ENCODE data around the gene VPS16. TPM values are rescaled to one million over a fixed set of nuclear protein-coding genes. Genes with fewer than 3 reads are reported as not detected.

VPS16 gene
- total RNA-seq, 2 experiments from 2014 or later = 32.6 to 39.0 TPM

DNA sequence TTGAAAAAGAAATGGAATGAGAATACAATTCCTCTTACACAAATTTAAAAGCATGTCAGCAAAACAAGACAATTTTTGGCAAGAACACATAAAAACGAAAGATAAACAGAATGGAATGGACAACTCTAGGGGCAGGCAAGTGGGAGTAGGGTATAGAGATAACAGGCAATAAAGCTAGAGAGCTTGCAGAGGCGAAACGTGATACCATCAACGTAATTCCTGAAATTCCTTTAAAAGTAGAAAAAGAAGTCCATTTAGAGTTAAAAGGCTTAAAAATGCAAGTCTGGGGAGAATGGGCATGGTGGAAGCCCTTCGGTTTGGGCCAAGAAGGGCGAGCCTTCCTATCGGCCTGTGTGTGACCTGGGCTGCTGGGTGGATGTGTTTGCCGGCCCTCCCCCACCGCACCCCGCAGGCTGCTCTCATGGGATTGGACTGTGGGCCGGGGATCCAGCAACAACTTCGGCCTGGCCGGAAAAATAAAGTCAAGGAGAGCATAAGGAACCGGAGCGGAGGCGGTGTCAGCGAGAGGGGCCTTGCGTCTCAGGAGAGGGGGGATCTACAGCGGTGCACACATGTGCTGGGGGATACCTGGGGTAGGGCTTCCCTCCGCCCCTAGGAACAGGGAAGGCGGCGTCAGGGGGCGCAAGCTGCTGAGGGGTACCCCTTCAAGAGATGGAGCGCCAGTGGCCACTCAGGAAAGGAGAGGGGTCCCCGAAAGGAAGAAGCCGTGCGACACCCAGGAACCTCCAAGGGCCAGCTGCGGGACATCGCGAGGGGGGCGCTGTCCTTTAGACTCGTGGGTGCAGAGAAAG is 20.3 kb upstream of the VPS16 start:
- Histone ChIP-seq H3K4me2 (ENCODE audit: low read length) (no peak overlapping the region), H4K20me1 (ENCODE audit: insufficient read depth, low read length) (no peaks in the 10 kb centered on the region), H3K9me2 (ENCODE audit: insufficient read depth, low read length) (no peaks in the 10 kb centered on the region), H2AFZ (ENCODE audit: low read length) (no peak overlapping the region), H3K79me2 (ENCODE audit: insufficient read depth, low read depth, low read length) (no peaks in the 10 kb centered on the region), H3K4me1 (ENCODE audit: insufficient read depth, low read length, poor library complexity, severe bottlenecking) (no peaks in the 10 kb centered on the region), H3K4me3 (ENCODE audit: low read depth, low read length, poor library complexity, severe bottlenecking) (no peak overlapping the region), H3K36me3 (ENCODE audit: insufficient read depth, low read length) (no peaks in the 10 kb centered on the region), H3K27ac (ENCODE audit: low read depth, low read length, poor library complexity, severe bottlenecking) (no peak overlapping the region), H3K9me3 (ENCODE audit: low read length) (no peaks in the 10 kb centered on the region)
- ChIA-PET POLR2A (no interaction called here), CTCF (ENCODE audit: unreplicated experiment) (no interaction called here)
- no peak for DNase-seq (ENCODE audit: low spot score)
- BruUV-seq (replicated peaks) = no TSS peak
- TF ChIP-seq EZH2phosphoT487 (IDR thresholded peaks at IDR 0.05; ENCODE audit: borderline replicate concordance, low read depth, low read length) = no peak
- TF ChIP-seq, protein P1, sequence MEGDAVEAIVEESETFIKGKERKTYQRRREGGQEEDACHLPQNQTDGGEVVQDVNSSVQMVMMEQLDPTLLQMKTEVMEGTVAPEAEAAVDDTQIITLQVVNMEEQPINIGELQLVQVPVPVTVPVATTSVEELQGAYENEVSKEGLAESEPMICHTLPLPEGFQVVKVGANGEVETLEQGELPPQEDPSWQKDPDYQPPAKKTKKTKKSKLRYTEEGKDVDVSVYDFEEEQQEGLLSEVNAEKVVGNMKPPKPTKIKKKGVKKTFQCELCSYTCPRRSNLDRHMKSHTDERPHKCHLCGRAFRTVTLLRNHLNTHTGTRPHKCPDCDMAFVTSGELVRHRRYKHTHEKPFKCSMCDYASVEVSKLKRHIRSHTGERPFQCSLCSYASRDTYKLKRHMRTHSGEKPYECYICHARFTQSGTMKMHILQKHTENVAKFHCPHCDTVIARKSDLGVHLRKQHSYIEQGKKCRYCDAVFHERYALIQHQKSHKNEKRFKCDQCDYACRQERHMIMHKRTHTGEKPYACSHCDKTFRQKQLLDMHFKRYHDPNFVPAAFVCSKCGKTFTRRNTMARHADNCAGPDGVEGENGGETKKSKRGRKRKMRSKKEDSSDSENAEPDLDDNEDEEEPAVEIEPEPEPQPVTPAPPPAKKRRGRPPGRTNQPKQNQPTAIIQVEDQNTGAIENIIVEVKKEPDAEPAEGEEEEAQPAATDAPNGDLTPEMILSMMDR (conservative IDR thresholded peaks at IDR 0.05; ENCODE audit: low read length) = no peak
- intact Hi-C loops (cut with micrococcal nuclease; ENCODE audit: unreplicated experiment) = no loop called here

DNA sequence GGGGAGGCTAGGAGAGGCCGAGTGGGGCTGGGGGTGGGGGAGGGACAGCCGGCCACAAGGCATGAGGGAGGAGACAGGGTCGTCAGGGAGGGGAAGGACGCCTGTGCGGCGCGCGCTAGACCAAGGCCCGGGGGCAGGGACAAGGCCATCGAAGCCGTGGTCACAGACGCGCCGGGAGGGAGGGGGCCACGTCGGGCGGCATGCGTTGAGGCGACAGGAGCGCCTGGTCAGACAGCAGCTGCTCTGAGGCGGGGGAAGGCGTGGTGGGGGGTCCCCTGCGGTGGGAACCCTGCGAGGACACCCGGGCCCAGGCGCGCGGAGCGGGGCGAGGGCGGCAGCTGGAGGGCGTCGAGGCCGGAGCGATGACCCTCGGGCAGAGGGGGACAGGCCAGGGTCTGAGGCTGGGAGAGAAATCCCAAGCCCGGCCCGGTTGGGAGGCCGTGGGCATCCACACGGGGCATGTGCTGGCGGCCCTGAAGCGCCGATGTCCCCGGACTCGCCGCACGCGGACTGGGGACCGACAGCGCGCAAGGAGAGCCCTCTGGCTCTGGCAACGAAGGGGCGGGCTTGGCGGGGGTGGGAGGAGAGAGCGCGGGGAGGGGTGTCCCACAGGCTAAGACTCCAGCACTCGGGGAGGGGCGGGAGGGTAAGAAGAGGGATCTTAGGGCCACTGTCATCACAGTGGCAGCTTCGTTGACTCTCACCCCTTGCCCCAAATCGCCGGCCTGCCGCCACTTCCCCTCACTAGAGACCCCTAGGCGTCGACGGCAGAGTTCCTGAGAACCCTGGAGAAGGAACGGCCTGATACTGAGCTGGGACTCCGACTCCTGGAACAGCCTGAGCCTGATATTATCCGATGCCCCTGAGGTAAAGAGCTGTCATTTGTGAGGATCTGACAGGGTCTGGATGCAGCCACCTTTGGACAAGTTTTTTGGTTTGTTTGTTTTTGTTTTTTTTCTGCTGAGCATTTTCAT is 19.4 kb upstream of the VPS16 start:
- no peaks in the 10 kb centered on the region for H3K9me2 ChIP-seq (ENCODE audit: insufficient read depth, low read length)
- no peaks in the 10 kb centered on the region for H3K36me3 ChIP-seq (ENCODE audit: insufficient read depth, low read length)
- no peak overlapping the region for H3K27ac ChIP-seq (ENCODE audit: low read depth, low read length, poor library complexity, severe bottlenecking)
- intact Hi-C loops (cut with micrococcal nuclease; ENCODE audit: unreplicated experiment) = no loop called here
- TF ChIP-seq, protein P1 (conservative IDR thresholded peaks at IDR 0.05; ENCODE audit: low read length) = no peak
- no peak for TF ChIP-seq EZH2phosphoT487 (IDR thresholded peaks at IDR 0.05; ENCODE audit: borderline replicate concordance, low read depth, low read length)
- H2AFZ ChIP-seq (ENCODE audit: low read length) = no peak overlapping the region
- ChIA-PET POLR2A (interaction anchor here (0.6 kb wide), 1 partner anchor 36 kb away, joined by 3 read pairs; no protein-coding TSS in a partner anchor), CTCF (ENCODE audit: unreplicated experiment) (no interaction called here)
- no peak overlapping the region for H3K4me3 ChIP-seq (ENCODE audit: low read depth, low read length, poor library complexity, severe bottlenecking)
- BruUV-seq (replicated peaks) = no TSS peak
- H3K4me1 ChIP-seq (ENCODE audit: insufficient read depth, low read length, poor library complexity, severe bottlenecking) = no peaks in the 10 kb centered on the region
- H4K20me1 ChIP-seq (ENCODE audit: insufficient read depth, low read length) = no peaks in the 10 kb centered on the region
- no peaks in the 10 kb centered on the region for H3K79me2 ChIP-seq (ENCODE audit: insufficient read depth, low read depth, low read length)
- H3K4me2 ChIP-seq (ENCODE audit: low read length) = no peak overlapping the region
- no peaks in the 10 kb centered on the region for H3K9me3 ChIP-seq (ENCODE audit: low read length)
- DNase-seq (ENCODE audit: low spot score) = no peak
